GM21381 (cell line): Measurements from ENCODE around the gene GDPD5.

Experiments used
- ATAC-seq: cut with Tn5 transposase; IDR thresholded peaks from one replicate; pipeline ENCODE4 v1.9.1; 2021; ENCODE audit warnings: mild to moderate bottlenecking, moderate library complexity; ENCODE audit not compliant: unreplicated experiment

Gene GDPD5

GRCh38 chr11:75525433-75526191 lies at the start of gene GDPD5:
Gene GDPD5, minus strand, starts transcription at chr11:75525941. Its CDS starts 48,206 bp downstream, at chr11:75477735.
- ATAC-seq, result peak; percentile 79

GRCh38 chr11:75574698-75575602 lies 49.2 kb upstream of the GDPD5 start:
- no peak for ATAC-seq

- no peak for ATAC-seq
Measured at GRCh38 chr11:75572744-75573143, 47.0 kb upstream of the GDPD5 start.

- ATAC-seq, result no peak
Measured at GRCh38 chr11:75571625-75572024, 45.9 kb upstream of the GDPD5 start.

GRCh38 chr11:75570559-75571139 lies 44.9 kb upstream of the GDPD5 start:
- no peak for ATAC-seq

GRCh38 chr11:75568616-75569219 lies 43.0 kb upstream of the GDPD5 start:
- ATAC-seq, result no peak

- no peak for ATAC-seq
Measured at GRCh38 chr11:75567971-75568370, 42.2 kb upstream of the GDPD5 start.

GRCh38 chr11:75566763-75567279 lies 41.1 kb upstream of the GDPD5 start:
- ATAC-seq, result no peak

- ATAC-seq, result no peak
Measured at GRCh38 chr11:75565916-75566762, 40.4 kb upstream of the GDPD5 start.

GRCh38 chr11:75565221-75565814 lies 39.6 kb upstream of the GDPD5 start:
- ATAC-seq, result no peak

- ATAC-seq, result no peak
Measured at GRCh38 chr11:75563978-75564552, 38.3 kb upstream of the GDPD5 start.

- ATAC-seq, result no peak
Measured at GRCh38 chr11:75563501-75563977, 37.8 kb upstream of the GDPD5 start.

GRCh38 chr11:75562836-75563484 lies 37.2 kb upstream of the GDPD5 start:
- ATAC-seq, result no peak

- ATAC-seq, result peak; percentile 66
Measured at GRCh38 chr11:75562048-75562835, 36.5 kb upstream of the GDPD5 start, which contains the start of gene SERPINH1. Gene SERPINH1, plus strand, starts transcription at chr11:75562253. Its CDS starts 4,097 bp downstream, at chr11:75566350.

- no peak for ATAC-seq
Measured at GRCh38 chr11:75561426-75562047, 35.8 kb upstream of the GDPD5 start.

- ATAC-seq, result no peak
Measured at GRCh38 chr11:75560644-75561043, 34.9 kb upstream of the GDPD5 start.
